ENCODE data around the gene EOLA1. TPM values are rescaled to one million over a fixed set of nuclear protein-coding genes. Genes with fewer than 3 reads are reported as not detected.
"Not testable (repeated sequence)": the region's sequence is repeated elsewhere in the genome, so short reads cannot be mapped to it uniquely, and the experiment has no call there.

EOLA1 gene
- total and polyA plus RNA-seq, 2 experiments from 2014 or later, result 2.5 to 3.3 TPM

DNA sequence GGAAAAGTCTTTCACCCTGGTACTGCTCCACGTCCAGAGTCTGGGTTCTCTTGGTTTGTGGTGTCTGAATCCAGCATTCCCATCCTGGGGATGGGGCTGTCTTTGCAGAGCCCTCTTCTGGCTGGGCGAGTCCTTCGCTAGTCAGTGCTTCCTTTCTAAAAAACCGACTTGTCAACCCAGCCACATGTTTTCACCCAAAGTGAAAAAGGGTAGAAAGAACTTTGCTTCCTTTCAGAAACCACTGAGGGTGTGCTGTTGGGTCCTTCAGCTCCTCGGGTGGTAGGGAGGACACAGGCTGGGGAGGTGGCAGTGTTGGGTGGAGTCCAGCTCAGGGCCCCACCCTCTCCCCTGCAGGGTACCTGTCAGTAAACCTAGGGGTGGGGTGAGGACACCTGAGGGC lies 14.9 kb upstream of the EOLA1 start:
- not testable (repeated sequence) for H3K36me3 Mint-ChIP-seq (ENCODE audit: low read depth); H2AFZ ChIP-seq; H3F3A ChIP-seq (replicated peaks; ENCODE audit: low read depth); H3K4me3 Mint-ChIP-seq; H3K27me3 ChIP-seq (ENCODE audit: insufficient read depth); H3K4me3 ChIP-seq; H3K79me2 ChIP-seq (replicated peaks; ENCODE audit: insufficient read depth); H3K27me3 Mint-ChIP-seq (ENCODE audit: insufficient read depth, low read depth, poor library complexity); H4K20me1 ChIP-seq (replicated peaks; ENCODE audit: insufficient read depth); H3K4me1 ChIP-seq (ENCODE audit: insufficient read depth); DNase-seq (ENCODE audit: low spot score); H3K27ac ChIP-seq (ENCODE audit: low read depth); H3K4me2 ChIP-seq; H3K9me2 ChIP-seq (ENCODE audit: insufficient read depth); H3K27ac Mint-ChIP-seq; H3K9me3 Mint-ChIP-seq; H3K36me3 ChIP-seq (ENCODE audit: insufficient read depth)
- TF ChIP-seq, protein P1, sequence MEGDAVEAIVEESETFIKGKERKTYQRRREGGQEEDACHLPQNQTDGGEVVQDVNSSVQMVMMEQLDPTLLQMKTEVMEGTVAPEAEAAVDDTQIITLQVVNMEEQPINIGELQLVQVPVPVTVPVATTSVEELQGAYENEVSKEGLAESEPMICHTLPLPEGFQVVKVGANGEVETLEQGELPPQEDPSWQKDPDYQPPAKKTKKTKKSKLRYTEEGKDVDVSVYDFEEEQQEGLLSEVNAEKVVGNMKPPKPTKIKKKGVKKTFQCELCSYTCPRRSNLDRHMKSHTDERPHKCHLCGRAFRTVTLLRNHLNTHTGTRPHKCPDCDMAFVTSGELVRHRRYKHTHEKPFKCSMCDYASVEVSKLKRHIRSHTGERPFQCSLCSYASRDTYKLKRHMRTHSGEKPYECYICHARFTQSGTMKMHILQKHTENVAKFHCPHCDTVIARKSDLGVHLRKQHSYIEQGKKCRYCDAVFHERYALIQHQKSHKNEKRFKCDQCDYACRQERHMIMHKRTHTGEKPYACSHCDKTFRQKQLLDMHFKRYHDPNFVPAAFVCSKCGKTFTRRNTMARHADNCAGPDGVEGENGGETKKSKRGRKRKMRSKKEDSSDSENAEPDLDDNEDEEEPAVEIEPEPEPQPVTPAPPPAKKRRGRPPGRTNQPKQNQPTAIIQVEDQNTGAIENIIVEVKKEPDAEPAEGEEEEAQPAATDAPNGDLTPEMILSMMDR (conservative IDR thresholded peaks at IDR 0.05; ENCODE audit: low read depth in 2 of 2), result 0 out of 4 replicates have a peak, but pooled peaks of 1 of the 2 experiments have one; percentile 7
- ATAC-seq, result peak; percentile 28; the same call in 2 of the 3 replicates
- H3K4me1 Mint-ChIP-seq, result peaks cover 12% of the 10 kb centered on the region; the same call in 2 of the 3 replicates

DNA sequence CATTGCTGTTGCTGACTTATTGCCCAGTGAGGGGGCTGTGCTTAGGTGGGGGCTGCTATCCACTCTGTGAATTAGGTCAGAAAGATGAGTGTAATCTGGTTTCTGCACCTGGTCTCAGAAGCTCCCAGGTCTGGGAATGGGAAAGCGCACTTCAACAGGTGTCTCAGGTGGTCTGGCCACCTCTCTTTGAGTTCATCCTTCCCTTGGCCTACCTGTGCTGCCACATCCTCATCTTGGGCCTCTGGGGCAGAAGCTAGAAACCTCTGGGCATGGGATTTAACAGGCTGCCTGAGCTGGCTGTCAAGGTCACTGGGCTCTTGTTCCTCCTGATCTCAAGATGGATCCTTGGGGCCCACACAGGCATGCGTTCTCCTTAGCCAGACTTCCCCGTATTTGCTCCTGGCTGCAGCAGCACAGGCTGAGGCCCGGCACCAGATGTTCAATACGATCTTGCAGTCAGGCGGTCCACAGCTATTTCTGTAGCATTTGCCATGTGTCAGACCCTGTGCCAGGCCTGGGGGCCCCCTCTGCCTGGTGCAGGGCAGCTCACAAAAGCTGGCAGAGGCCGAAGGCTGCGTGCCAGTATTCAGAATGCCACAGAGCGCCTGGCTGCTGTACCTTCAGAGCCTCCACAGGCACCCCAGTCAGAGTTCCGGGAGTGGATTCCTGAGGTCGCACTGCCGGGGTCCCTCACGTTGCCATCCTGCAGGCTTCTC lies 14.3 kb upstream of the EOLA1 start:
- not testable (repeated sequence) for H2AFZ ChIP-seq; H3K27me3 ChIP-seq (ENCODE audit: insufficient read depth); H3K36me3 Mint-ChIP-seq (ENCODE audit: low read depth); H3K27ac ChIP-seq (ENCODE audit: low read depth); H3K36me3 ChIP-seq (ENCODE audit: insufficient read depth); H3K4me1 ChIP-seq (ENCODE audit: insufficient read depth); H3K27me3 Mint-ChIP-seq (ENCODE audit: insufficient read depth, low read depth, poor library complexity); H3F3A ChIP-seq (replicated peaks; ENCODE audit: low read depth); H3K9me2 ChIP-seq (ENCODE audit: insufficient read depth); H4K20me1 ChIP-seq (replicated peaks; ENCODE audit: insufficient read depth); H3K4me3 Mint-ChIP-seq; H3K27ac Mint-ChIP-seq; H3K9me3 Mint-ChIP-seq; ATAC-seq; H3K4me2 ChIP-seq; H3K4me3 ChIP-seq; H3K79me2 ChIP-seq (replicated peaks; ENCODE audit: insufficient read depth); DNase-seq (ENCODE audit: low spot score)
- peaks cover 12% of the 10 kb centered on the region; the same call in 2 of the 3 replicates for H3K4me1 Mint-ChIP-seq

DNA sequence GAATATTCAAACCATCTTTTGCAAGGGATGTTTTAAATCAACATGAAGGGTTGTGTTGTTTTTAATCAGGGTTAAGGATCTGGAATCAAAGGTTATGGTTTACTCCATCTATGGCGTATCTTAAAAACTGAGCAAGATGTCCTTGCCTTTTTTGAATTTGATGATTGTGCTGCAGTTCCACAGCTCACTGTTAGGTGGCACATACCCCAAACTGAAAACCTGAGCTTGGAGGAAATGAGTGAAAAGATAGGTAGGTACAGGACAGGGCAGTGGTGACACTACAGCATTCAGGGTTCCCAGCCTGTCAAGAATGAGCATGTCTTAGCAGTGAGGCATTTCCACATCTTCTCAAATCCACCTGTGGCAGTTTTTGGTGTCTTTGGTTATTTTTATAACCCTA lies 13.1 kb upstream of the EOLA1 start:
- no peaks in the 10 kb centered on the region for H3K27me3 ChIP-seq (ENCODE audit: insufficient read depth)
- ATAC-seq (peak; percentile 44), DNase-seq (ENCODE audit: low spot score) (peak; percentile 45)
- Mint-ChIP-seq H3K36me3 (ENCODE audit: low read depth) (peaks cover 5% of the 10 kb centered on the region; the same call in 1 of the 3 replicates), H3K27me3 (ENCODE audit: insufficient read depth, low read depth, poor library complexity) (peaks cover 3% of the 10 kb centered on the region), H3K4me3 (no peak overlapping the region), H3K4me1 (peaks cover 10% of the 10 kb centered on the region; the same call in 2 of the 3 replicates), H3K27ac (no peak overlapping the region; the same call in 1 of the 2 replicates), H3K9me3 (no peaks in the 10 kb centered on the region)
- TF ChIP-seq, protein P1 (conservative IDR thresholded peaks at IDR 0.05; ENCODE audit: low read depth in 2 of 2), result peak; percentile 40 to 51
- TF ChIP-seq, protein P2, sequence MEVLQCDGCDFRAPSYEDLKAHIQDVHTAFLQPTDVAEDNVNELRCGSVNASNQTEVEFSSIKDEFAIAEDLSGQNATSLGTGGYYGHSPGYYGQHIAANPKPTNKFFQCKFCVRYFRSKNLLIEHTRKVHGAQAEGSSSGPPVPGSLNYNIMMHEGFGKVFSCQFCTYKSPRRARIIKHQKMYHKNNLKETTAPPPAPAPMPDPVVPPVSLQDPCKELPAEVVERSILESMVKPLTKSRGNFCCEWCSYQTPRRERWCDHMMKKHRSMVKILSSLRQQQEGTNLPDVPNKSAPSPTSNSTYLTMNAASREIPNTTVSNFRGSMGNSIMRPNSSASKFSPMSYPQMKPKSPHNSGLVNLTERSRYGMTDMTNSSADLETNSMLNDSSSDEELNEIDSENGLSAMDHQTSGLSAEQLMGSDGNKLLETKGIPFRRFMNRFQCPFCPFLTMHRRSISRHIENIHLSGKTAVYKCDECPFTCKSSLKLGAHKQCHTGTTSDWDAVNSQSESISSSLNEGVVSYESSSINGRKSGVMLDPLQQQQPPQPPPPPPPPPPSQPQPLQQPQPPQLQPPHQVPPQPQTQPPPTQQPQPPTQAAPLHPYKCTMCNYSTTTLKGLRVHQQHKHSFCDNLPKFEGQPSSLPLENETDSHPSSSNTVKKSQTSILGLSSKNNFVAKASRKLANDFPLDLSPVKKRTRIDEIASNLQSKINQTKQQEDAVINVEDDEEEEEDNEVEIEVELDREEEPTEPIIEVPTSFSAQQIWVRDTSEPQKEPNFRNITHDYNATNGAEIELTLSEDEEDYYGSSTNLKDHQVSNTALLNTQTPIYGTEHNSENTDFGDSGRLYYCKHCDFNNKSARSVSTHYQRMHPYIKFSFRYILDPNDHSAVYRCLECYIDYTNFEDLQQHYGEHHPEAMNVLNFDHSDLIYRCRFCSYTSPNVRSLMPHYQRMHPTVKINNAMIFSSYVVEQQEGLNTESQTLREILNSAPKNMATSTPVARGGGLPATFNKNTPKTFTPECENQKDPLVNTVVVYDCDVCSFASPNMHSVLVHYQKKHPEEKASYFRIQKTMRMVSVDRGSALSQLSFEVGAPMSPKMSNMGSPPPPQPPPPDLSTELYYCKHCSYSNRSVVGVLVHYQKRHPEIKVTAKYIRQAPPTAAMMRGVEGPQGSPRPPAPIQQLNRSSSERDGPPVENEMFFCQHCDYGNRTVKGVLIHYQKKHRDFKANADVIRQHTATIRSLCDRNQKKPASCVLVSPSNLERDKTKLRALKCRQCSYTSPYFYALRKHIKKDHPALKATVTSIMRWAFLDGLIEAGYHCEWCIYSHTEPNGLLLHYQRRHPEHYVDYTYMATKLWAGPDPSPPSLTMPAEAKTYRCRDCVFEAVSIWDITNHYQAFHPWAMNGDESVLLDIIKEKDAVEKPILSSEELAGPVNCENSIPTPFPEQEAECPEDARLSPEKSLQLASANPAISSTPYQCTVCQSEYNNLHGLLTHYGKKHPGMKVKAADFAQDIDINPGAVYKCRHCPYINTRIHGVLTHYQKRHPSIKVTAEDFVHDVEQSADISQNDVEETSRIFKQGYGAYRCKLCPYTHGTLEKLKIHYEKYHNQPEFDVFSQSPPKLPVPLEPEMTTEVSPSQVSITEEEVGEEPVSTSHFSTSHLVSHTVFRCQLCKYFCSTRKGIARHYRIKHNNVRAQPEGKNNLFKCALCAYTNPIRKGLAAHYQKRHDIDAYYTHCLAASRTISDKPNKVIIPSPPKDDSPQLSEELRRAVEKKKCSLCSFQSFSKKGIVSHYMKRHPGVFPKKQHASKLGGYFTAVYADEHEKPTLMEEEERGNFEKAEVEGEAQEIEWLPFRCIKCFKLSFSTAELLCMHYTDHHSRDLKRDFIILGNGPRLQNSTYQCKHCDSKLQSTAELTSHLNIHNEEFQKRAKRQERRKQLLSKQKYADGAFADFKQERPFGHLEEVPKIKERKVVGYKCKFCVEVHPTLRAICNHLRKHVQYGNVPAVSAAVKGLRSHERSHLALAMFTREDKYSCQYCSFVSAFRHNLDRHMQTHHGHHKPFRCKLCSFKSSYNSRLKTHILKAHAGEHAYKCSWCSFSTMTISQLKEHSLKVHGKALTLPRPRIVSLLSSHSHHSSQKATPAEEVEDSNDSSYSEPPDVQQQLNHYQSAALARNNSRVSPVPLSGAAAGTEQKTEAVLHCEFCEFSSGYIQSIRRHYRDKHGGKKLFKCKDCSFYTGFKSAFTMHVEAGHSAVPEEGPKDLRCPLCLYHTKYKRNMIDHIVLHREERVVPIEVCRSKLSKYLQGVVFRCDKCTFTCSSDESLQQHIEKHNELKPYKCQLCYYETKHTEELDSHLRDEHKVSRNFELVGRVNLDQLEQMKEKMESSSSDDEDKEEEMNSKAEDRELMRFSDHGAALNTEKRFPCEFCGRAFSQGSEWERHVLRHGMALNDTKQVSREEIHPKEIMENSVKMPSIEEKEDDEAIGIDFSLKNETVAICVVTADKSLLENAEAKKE (CRISPR knock-in tag; IDR thresholded peaks at IDR 0.05), result no peak
- no peak for TF ChIP-seq JUNB (IDR thresholded peaks at IDR 0.05; ENCODE audit: unreplicated experiment)
- no peaks in the 10 kb centered on the region for H3K4me1 ChIP-seq (ENCODE audit: insufficient read depth)
- no peaks in the 10 kb centered on the region for H3K79me2 ChIP-seq (replicated peaks; ENCODE audit: insufficient read depth)
- no peaks in the 10 kb centered on the region for H4K20me1 ChIP-seq (replicated peaks; ENCODE audit: insufficient read depth)
- no peak overlapping the region for H3K4me2 ChIP-seq
- no peaks in the 10 kb centered on the region for H3K9me2 ChIP-seq (ENCODE audit: insufficient read depth)
- H2AFZ ChIP-seq, result no peak overlapping the region
- H3K27ac ChIP-seq (ENCODE audit: low read depth), result no peak overlapping the region
- no peaks in the 10 kb centered on the region for H3F3A ChIP-seq (replicated peaks; ENCODE audit: low read depth)
- no peak overlapping the region for H3K4me3 ChIP-seq
- no peaks in the 10 kb centered on the region for H3K36me3 ChIP-seq (ENCODE audit: insufficient read depth)

All from GM23338 (cell line).